HepG2 (cell line): ENCODE measurements around the gene FCRLA. TPM values are rescaled to one million over a fixed set of nuclear protein-coding genes. Genes with fewer than 3 reads are reported as not detected.

ENCODE experiments used
- ATAC-seq: fragments of 200-7000 bp; cut with Tn5 transposase; 3 replicates; pipeline ENCODE4 v1.9.1; 2020; ENCODE audit warnings: mild to moderate bottlenecking, moderate library complexity
- BruUV-seq: library from RNA; stranded (reverse); fragments of 400-500 nt; replicated peaks from 2 replicates; lab custom pipeline; 2021; lab: Mats Ljungman, UMichigan
- CTCF ChIA-PET: fragments of 300-600 bp; formaldehyde crosslinking; extraction: SDS; loops from one replicate; lab custom pipeline; 2021; ENCODE audit warnings: low total read pairs, inconsistent platforms, low intra/inter-chr PET ratio; lab: Yijun Ruan, JAX
- POLR2A ChIA-PET: fragments of 350-600 bp; sonication (Branson Sonifier 250); formaldehyde crosslinking; loops from one replicate; lab custom pipeline; 2020; ENCODE audit warnings: antibody characterized with exemption, inconsistent platforms; lab: Yijun Ruan, JAX
- DNase-seq: peaks from one replicate; pipeline ENCODE4 v3.0.0-alpha.2; 2015; ENCODE audit warnings: low spot score
- FAIRE-seq: peaks from 3 replicates; lab custom pipeline; 2011; peaks lifted over from hg19 to GRCh38; lab: Jason Lieb, UNC
- H2AFZ ChIP-seq: one replicate; pipeline ENCODE4 v1.6.1; 2011; ENCODE audit warnings: low read length, inconsistent platforms
- H3K27ac ChIP-seq: fragments of 300-600 bp; 3 replicates; pipeline ENCODE4 v1.8.0; 2011; ENCODE audit warnings: mixed run types, mild to moderate bottlenecking, mixed read lengths, low read length, inconsistent platforms; ENCODE audit not compliant: insufficient read depth; ENCODE audit errors: extremely low read length
- H3K27me3 ChIP-seq, 2 experiments: fragments of 200-600 bp in 1 of 2; 2 replicates in 1 of 2; 3 replicates in 1 of 2; pipeline versions ENCODE4 v1.6.0 to v1.8.0; 2011; ENCODE audit warnings: low read length in 2 of 2, mild to moderate bottlenecking in 2 of 2, moderate library complexity in 2 of 2, inconsistent platforms in 1 of 2; ENCODE audit not compliant: insufficient read depth in 2 of 2, control insufficient read depth in 1 of 2
- H3K36me3 ChIP-seq, 2 experiments: fragments of 200-600 bp in 1 of 2; replicated peaks in 1 of 2; 2 replicates in 1 of 2; 3 replicates in 1 of 2; pipeline versions ENCODE4 v1.5.1 to v1.8.0; 2011; ENCODE audit warnings: low read length in 2 of 2, inconsistent platforms in 1 of 2; ENCODE audit not compliant: insufficient read depth in 2 of 2, control insufficient read depth in 1 of 2
- H3K4me1 ChIP-seq: 2 replicates; pipeline ENCODE4 v1.5.1; 2012; ENCODE audit warnings: low read length, inconsistent platforms; ENCODE audit not compliant: insufficient read depth
- H3K4me2 ChIP-seq: 2 replicates; pipeline ENCODE4 v1.6.0; 2011; ENCODE audit warnings: low read depth, low read length, inconsistent platforms
- H3K4me3 ChIP-seq, 3 experiments: fragments of 200-600 bp in 1 of 3; sonication (generic), shearing (Covaris generic) in 1 of 3; replicated peaks in 1 of 3; 2 replicates each; pipeline ENCODE4 v1.5.1; 2011 to 2016; ENCODE audit warnings: low read length in 3 of 3, inconsistent platforms in 2 of 3, low read depth in 2 of 3, mild to moderate bottlenecking in 2 of 3, control low read depth in 1 of 3, mixed read lengths in 1 of 3; ENCODE audit not compliant: insufficient read depth in 1 of 3
- H3K79me2 ChIP-seq: one replicate; pipeline ENCODE4 v1.6.1; 2011; ENCODE audit warnings: low read length, inconsistent platforms; ENCODE audit not compliant: insufficient read depth
- H3K9ac ChIP-seq: 2 replicates; pipeline ENCODE4 v1.6.0; 2011; ENCODE audit warnings: mild to moderate bottlenecking, low read depth, low read length, inconsistent platforms; ENCODE audit not compliant: insufficient read depth
- H3K9me3 ChIP-seq: 2 replicates; pipeline ENCODE4 v1.5.1; 2012; ENCODE audit warnings: mild to moderate bottlenecking, low read length
- H4K20me1 ChIP-seq: 2 replicates; pipeline ENCODE4 v1.6.0; 2011; ENCODE audit warnings: inconsistent platforms, mild to moderate bottlenecking, low read length, moderate library complexity; ENCODE audit not compliant: insufficient read depth
- ERF ChIP-seq: IDR thresholded peaks from 2 replicates; pipeline ENCODE4 v1.6.1; 2018; ENCODE audit warnings: missing biosample characterization, missing genetic modification reagents
- ETV5 ChIP-seq: IDR thresholded peaks from 2 replicates; pipeline ENCODE4 v1.6.1; 2018; ENCODE audit warnings: missing biosample characterization, missing genetic modification reagents, inconsistent platforms, borderline replicate concordance
- HMG20B ChIP-seq: conservative IDR thresholded peaks from 2 replicates; pipeline ENCODE4 v1.6.1; 2016; ENCODE audit warnings: missing genetic modification reagents, missing compliant biosample characterization
- PHF8 ChIP-seq: sonication (generic); formaldehyde crosslinking; IDR thresholded peaks from 2 replicates; pipeline ENCODE4 v1.5.0; 2020; ENCODE audit warnings: missing genetic modification reagents
- POLR2AphosphoS2 ChIP-seq: IDR thresholded peaks from 2 replicates; pipeline ENCODE4 v1.6.1; 2011; ENCODE audit warnings: low read depth, low read length, improper control_type of control experiment
- SRY ChIP-seq: sonication (generic); formaldehyde crosslinking; IDR thresholded peaks from 2 replicates; pipeline ENCODE4 v1.8.0; 2022; ENCODE audit warnings: mild to moderate bottlenecking, missing genetic modification reagents
- SSRP1 ChIP-seq: IDR thresholded peaks from 2 replicates; pipeline ENCODE4 v1.6.1; 2016; ENCODE audit warnings: control low read depth
- TEAD3 ChIP-seq: optimal IDR thresholded peaks from 2 replicates; pipeline ENCODE3; 2016; ENCODE audit warnings: borderline replicate concordance
- ZNF446 ChIP-seq: sonication (generic); formaldehyde crosslinking; IDR thresholded peaks from 2 replicates; pipeline ENCODE4 v1.5.0; 2020; ENCODE audit warnings: mild to moderate bottlenecking, missing genetic modification reagents
- ZNF598 ChIP-seq: sonication (generic); formaldehyde crosslinking; IDR thresholded peaks from 2 replicates; pipeline ENCODE4 v1.5.1; 2020; ENCODE audit warnings: mild to moderate bottlenecking, missing genetic modification reagents, borderline replicate concordance
- ZNF605 ChIP-seq: sonication (generic); formaldehyde crosslinking; IDR thresholded peaks from 2 replicates; pipeline ENCODE4 v1.8.0; 2022; ENCODE audit warnings: mild to moderate bottlenecking, missing genetic modification reagents
- ZNF616 ChIP-seq: sonication (generic); formaldehyde crosslinking; IDR thresholded peaks from 2 replicates; pipeline ENCODE4 v1.5.0; 2020; ENCODE audit warnings: low read depth, mild to moderate bottlenecking, missing genetic modification reagents
- ZNF674 ChIP-seq: sonication (generic); formaldehyde crosslinking; IDR thresholded peaks from 2 replicates; pipeline ENCODE4 v1.5.0; 2020; ENCODE audit warnings: low read depth, mild to moderate bottlenecking, missing genetic modification reagents
- ZNF713 ChIP-seq: sonication (generic); formaldehyde crosslinking; IDR thresholded peaks from 2 replicates; pipeline ENCODE4 v1.4.0; 2020; ENCODE audit warnings: mild to moderate bottlenecking, missing genetic modification reagents
- WGBS: methylation state at CpG from one replicate; pipeline ENCODE4 v1.1.6; 2017; ENCODE audit warnings: low lambda C conversion rate; 5-methylcytosine and 5-hydroxymethylcytosine counted together
- in situ Hi-C: cut with HindIII; loops from 2 replicates; pipeline ENCODE4 v1.10.0; 2017; ENCODE audit warnings: low pct_unique_long_range_greater_than_20kb; ENCODE audit not compliant: extremely low pct_ligation_motif_present
- intact Hi-C: fragments of 100-400 bp; cut with micrococcal nuclease; formaldehyde crosslinking; loops from one replicate; pipeline ENCODE4 v1.10.0; 2022; ENCODE audit not compliant: unreplicated experiment
- polyA plus RNA-seq, 8 experiments: library from polyadenylated mRNA; depleted of rRNA in 3 of 8; stranded (reverse) in 7 of 8; unstranded in 1 of 8; fragments of >200 nt; fragmentation: Illumina TruSeq in 4 of 8; extraction: Trizol in 4 of 8; gene quantifications; 2 replicates each; pipeline versions ENCODE4 v1.2.1 to v1.2.3, GENCODE V29; 2011 to 2016; ENCODE audit warnings: low read depth in 4 of 8, missing spikeins in 1 of 8, mixed read lengths in 1 of 8; ENCODE audit not compliant: insufficient read depth in 1 of 8
- total RNA-seq, 5 experiments: library from RNA; depleted of rRNA; stranded (reverse); fragments of >200 nt; fragmentation: Illumina TruSeq; extraction: Trizol; gene quantifications; 2 replicates each; pipeline ENCODE4 v1.2.3, GENCODE V29; 2016; ENCODE audit warnings: low read depth in 1 of 5
- TF ChIP-seq, protein P1 (sequence below): sonication (generic); formaldehyde crosslinking; IDR thresholded peaks from 2 replicates; pipeline ENCODE4 v1.8.1; 2023; ENCODE audit warnings: mild to moderate bottlenecking, missing genetic modification reagents
- TF ChIP-seq, protein P2 (sequence below): sonication (generic); formaldehyde crosslinking; IDR thresholded peaks from 2 replicates; pipeline ENCODE4 v1.4.0; 2020; ENCODE audit warnings: mild to moderate bottlenecking, missing genetic modification reagents
- TF ChIP-seq, protein P3 (sequence below): sonication (generic); formaldehyde crosslinking; IDR thresholded peaks from 2 replicates; pipeline ENCODE4 v1.8.1; 2023; ENCODE audit warnings: missing genetic modification reagents, mild to moderate bottlenecking, borderline replicate concordance

FCRLA gene
- total and polyA plus RNA-seq, 2 of the 13 experiments (the other 11 are each of a cell fraction or from before 2014, with no cell fraction given): not detected

DNA sequence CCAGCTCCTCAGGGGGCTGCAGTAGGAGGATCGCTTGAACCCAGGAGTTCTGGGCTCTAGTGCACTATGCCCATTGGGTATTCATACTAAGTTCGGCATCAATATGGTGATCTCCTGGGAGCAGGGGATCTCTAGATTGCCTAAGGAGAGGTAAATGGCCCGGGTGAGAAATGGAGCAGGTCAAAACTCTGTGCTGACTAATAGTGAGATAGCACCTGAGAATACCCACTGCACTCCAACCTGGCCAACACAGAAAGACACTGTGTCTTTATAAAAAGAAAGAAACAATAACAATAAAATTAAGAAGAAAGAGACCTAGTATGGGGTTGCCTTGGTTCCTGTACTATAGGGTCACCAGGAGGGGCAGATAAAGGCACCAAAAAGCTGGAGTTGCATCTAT lies 28.8 kb downstream of the FCRLA start:
- no peak for FAIRE-seq
- in situ Hi-C loops: no loop called here

More for the DNA sequence above, 28.8 kb downstream of the FCRLA start:
- TF ChIP-seq ZNF674: no peak
- TF ChIP-seq ZNF598: no peak
- TF ChIP-seq, protein P1, sequence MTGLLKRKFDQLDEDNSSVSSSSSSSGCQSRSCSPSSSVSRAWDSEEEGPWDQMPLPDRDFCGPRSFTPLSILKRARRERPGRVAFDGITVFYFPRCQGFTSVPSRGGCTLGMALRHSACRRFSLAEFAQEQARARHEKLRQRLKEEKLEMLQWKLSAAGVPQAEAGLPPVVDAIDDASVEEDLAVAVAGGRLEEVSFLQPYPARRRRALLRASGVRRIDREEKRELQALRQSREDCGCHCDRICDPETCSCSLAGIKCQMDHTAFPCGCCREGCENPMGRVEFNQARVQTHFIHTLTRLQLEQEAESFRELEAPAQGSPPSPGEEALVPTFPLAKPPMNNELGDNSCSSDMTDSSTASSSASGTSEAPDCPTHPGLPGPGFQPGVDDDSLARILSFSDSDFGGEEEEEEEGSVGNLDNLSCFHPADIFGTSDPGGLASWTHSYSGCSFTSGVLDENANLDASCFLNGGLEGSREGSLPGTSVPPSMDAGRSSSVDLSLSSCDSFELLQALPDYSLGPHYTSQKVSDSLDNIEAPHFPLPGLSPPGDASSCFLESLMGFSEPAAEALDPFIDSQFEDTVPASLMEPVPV: no peak
- TF ChIP-seq, protein P2, sequence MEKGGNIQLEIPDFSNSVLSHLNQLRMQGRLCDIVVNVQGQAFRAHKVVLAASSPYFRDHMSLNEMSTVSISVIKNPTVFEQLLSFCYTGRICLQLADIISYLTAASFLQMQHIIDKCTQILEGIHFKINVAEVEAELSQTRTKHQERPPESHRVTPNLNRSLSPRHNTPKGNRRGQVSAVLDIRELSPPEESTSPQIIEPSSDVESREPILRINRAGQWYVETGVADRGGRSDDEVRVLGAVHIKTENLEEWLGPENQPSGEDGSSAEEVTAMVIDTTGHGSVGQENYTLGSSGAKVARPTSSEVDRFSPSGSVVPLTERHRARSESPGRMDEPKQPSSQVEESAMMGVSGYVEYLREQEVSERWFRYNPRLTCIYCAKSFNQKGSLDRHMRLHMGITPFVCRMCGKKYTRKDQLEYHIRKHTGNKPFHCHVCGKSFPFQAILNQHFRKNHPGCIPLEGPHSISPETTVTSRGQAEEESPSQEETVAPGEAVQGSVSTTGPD (CRISPR knock-in tag): no peak
- TF ChIP-seq ZNF616: no peak
- TF ChIP-seq ZNF446 (CRISPR knock-in tag): no peak
- TF ChIP-seq SSRP1: no peak
- TF ChIP-seq ETV5 (CRISPR knock-in tag): no peak
- TF ChIP-seq ZNF605: no peak
- TF ChIP-seq HMG20B (CRISPR knock-in tag): no peak
- no peak for TF ChIP-seq POLR2AphosphoS2
- TF ChIP-seq TEAD3 (CRISPR knock-in tag): no peak
- TF ChIP-seq, protein P3, sequence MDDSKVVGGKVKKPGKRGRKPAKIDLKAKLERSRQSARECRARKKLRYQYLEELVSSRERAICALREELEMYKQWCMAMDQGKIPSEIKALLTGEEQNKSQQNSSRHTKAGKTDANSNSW (CRISPR knock-in tag): no peak
- TF ChIP-seq ERF (CRISPR knock-in tag): no peak
- TF ChIP-seq PHF8: no peak
- no peak for TF ChIP-seq SRY
- no peak for TF ChIP-seq ZNF713 (CRISPR knock-in tag)
- CTCF ChIA-PET: no interaction called here
- H3K4me3 ChIP-seq: no peak overlapping the region
- 27% methylated on average over 3 of the region's 3 CpGs for WGBS
- H3K79me2 ChIP-seq: no peaks in the 10 kb centered on the region
- peaks cover 0 to 14% of the 10 kb centered on the region in 2 experiments; a peak in 3 of 5 replicates for H3K27me3 ChIP-seq
- H4K20me1 ChIP-seq: no peaks in the 10 kb centered on the region
- BruUV-seq: no TSS peak
- no peaks in the 10 kb centered on the region for H3K36me3 ChIP-seq
- H3K4me1 ChIP-seq: no peaks in the 10 kb centered on the region
- DNase-seq (no peak), ATAC-seq (no peak)
- no peak overlapping the region for H2AFZ ChIP-seq
- POLR2A ChIA-PET: interaction anchor here (1.0 kb wide), 1 partner anchor 10 kb away, joined by 3 read pairs; no protein-coding TSS in a partner anchor
- H3K27ac ChIP-seq: no peak overlapping the region
- no peak overlapping the region for H3K4me2 ChIP-seq
- H3K9ac ChIP-seq: no peak overlapping the region
- intact Hi-C loops: no loop called here
- no peaks in the 10 kb centered on the region for H3K9me3 ChIP-seq
